SIG-M5 treated with dmso at 0.1 percent for 504 hours (cell line): Measurements from ENCODE around the gene CMTM7.

Source experiments
- DNase-seq: peaks from one replicate; lab custom pipeline; 2025; ENCODE audit not compliant: unreplicated experiment; lab: John Stamatoyannopoulos, UW

CMTM7 gene

GRCh38 chr3:32484436-32484835 lies 92.8 kb downstream of the CMTM7 start:
- DNase-seq = peak; percentile 73

DNA sequence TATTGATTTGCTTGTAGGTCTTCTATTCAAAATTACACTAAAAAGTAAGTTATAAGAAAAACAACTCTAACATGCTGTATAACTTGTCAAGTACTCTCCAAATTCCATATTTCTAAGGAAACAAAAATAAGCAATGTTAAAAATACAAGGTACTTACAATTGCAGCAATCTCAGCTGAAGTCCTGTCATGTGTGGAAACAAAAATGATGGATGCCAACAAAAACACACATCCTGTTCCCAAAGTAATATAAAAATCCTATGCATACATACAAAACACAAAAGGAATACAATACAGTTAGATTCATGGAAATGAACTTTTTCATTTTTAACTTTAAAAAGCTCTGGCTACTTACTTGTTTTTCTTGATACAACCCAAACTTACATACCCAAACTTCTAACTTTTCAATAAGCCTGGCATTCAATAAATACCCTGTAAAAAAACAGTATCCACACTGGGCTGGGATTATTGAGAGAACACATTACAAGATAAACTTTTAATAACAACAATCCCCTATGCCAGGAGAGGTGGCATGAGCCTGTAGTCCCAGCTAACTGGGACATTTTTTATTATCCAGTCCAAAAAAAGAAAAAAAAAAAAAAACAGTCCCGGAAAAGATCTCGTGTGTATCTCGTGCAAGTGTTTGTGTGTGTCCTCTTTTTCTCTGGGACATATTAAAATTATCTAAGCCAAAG lies 96.3 kb downstream of the CMTM7 start:
- no peak for DNase-seq

GRCh38 chr3:32488474-32489008 lies 96.9 kb downstream of the CMTM7 start:
- DNase-seq = no peak

- DNase-seq = no peak
Observed at GRCh38 chr3:32492684-32493436, 101.2 kb downstream of the CMTM7 start.

GRCh38 chr3:32493437-32494414 lies 102.1 kb downstream of the CMTM7 start:
- no peak for DNase-seq

DNA sequence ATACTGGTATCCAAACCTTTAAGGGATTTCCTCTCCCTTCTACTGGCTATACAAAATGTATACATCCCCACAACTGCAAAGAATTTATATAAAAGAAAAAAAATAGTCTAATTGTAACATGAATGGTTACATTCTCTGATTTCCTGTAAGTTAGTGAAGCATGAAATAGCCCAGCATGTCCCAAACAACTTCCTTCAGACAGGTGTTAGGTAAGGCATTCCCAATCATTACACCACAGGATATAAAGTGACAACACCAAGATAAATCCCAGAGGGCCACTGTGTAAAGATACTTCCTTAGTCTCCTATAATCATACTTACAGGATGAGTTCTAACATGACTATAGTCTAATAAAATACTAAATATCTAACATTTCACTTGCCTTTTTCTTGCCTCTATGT lies 103.4 kb downstream of the CMTM7 start:
- no peak for DNase-seq

DNA sequence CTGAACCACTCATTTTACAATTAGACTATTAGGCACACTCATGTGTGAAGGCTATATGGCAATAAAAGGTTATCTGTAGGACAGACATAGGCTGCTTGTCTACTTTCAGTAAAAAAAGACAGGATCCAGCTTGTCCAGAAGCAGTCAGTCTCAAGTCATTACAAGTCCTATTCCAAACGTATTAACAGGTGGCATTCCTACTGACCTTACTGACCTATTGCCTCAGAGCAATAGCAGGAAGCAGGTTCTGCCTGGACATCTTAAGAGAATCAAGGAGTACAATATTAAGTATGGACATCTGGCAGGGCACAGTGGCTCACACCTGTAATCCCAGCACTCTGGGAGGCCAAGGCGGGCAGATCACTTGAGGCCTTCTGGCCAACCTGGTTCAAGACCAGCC lies 104.0 kb downstream of the CMTM7 start:
- no peak for DNase-seq

DNA sequence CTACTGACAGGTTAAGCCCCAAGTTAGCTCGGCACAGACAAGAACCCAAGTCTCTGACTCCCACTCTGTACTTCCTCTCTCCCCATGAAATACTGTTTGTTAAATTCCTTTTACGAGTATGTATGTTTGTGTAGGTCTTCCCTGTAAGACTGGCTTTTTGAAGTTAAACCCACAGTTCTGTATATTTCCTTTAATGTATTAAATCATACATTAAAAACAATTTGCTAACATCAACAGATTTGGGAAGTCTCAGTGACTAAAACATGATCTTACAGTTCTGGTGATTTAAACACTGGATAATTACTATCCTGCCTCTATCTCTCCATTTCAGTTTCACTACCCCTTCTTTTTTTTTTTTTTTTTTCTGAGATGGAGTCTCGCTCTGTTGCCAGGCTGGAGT lies 106.6 kb downstream of the CMTM7 start:
- peak; percentile 66 for DNase-seq

DNA sequence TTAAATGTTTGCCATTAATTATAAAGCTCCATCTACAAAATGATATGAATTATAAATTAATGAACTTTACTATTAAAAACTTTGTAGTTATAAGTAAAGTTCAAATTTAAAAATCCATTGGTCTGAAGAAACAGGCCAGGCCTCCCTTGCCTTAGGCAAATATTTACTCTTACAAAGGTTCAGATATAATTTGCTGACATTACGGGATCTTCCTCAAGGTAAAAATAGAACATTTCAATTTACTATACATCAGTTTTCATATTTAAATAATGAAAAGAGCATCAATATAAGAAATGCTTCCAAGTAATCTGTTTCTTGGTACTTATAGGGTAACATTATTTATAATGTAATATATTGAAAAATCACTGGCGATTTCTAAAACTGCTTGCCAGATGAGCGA lies 107.3 kb downstream of the CMTM7 start:
- DNase-seq = no peak

GRCh38 chr3:32499585-32499984 lies 107.9 kb downstream of the CMTM7 start:
- no peak for DNase-seq

DNA sequence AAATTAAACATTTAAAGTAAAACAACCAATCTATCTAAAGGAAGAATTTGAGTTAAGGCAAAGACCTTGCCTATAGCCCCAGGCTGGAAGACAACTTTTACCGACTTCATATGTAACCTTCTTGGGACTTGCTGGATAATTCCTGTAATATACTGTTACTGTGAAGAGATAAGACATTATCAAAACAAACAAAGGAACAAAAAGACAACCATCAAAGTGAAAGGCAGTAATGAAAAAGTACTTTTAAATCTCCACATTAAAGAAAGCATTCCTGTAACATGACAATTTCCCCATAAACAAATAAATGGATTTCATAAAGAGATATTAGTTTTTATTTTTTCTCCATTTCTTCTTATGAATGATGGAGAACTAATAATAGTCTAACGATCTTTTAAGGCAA lies 108.6 kb downstream of the CMTM7 start:
- no peak for DNase-seq

GRCh38 chr3:32500880-32501782 lies 109.5 kb downstream of the CMTM7 start:
- DNase-seq = peak; percentile 23

- no peak for DNase-seq
Observed at GRCh38 chr3:32501783-32502117, 110.1 kb downstream of the CMTM7 start.

DNA sequence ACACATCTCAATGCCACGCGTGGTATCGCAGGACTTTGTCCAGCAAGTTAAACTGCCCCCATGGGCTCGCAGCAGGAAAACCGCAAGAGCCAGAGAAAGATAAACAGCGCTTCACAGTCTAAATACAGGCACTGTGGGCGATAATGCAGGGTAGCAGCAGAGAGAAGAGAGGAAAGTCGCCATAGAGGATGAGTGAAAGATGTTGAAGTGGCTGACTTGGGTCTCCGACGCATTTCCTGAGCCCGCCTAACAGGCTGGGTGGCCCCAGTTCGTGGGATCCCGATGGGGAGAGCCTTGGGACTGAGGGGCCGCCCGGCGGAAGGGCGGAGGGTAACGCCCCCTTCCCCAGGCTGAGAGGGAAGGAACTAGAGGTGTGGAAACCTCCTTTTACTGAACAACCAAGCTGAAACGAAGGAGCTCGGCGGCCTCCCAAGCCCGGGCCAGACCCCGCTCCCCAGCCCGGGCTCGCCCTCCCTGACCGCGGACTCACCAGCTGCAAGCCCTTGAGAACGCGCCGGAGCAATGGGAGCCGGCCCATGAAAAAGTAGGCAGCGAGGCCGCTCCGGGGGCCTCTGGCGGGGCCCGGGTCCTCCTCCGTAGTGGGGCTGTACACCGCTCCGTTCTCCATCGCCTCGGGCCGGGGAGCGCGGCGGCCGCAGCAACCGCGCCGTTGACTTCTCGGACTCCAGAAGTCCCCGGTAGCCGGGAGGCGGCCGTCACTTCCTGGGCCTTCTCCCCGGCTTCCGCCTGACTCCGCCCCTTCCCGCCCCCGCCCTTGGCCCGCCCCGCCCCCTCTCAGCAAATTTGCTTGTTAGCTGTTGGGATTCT lies 110.7 kb downstream of the CMTM7 start, which contains the start of gene CMTM6:
Gene CMTM6 (minus strand): TSS at position 735 of the 828 bp plus-strand sequence. CDS start 107 bp downstream, at position 628.
- DNase-seq = peak; percentile 84

- no peak for DNase-seq
Observed at GRCh38 chr3:32502946-32503286, 111.3 kb downstream of the CMTM7 start.
